ENCODE measurements around the gene HOXA3. TPM values are rescaled to one million over a fixed set of nuclear protein-coding genes. Genes with fewer than 3 reads are reported as not detected.

Gene HOXA3
- total and polyA plus RNA-seq, 2 experiments from 2014 or later, result 0.83 to 4.1 TPM

DNA sequence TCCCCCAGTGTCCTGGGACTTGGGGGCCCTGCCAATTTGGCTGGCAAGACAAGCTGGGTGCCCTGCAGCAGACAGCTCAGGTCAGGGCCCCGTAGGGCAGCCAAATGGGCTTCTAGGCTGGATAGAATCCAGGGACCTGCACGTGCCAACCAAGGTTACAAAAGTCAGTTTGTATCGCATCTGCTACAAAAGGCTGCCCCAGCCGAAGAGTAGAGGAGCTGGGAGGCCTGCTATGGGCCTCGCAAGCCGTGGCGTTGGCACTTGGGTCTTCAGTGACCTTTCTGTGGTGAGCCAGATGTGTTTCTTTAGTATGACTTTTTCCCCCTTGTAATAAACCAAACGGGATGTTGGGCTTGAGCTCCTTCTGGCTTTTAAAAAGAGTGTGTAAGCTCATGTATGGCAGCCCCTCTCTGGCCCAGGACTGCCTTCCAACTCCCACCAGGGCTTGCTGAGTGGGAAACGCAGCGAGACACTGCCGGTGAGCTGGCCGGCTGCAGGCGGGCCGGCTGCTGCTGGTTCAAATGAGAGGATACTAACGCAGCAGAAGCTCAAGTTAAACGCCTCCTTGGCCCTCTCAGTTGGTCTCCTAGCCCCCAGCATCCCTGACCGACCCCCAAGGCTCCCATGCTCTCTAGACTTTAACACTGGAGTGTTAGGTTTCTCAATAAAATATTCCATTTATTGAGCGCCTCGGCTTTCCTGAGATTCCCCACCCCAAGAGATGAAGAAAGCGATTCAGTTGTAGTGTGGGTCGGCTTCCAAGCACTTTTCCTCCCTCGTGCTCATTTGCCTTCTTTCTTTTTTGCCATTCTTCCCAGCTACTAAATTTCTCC, 24.8 kb upstream of the HOXA3 start:
- H3K27me3 ChIP-seq, result peaks cover 92% of the 10 kb centered on the region
- no peaks in the 10 kb centered on the region for H3K9me3 ChIP-seq (ENCODE audit: low read depth)
- H2AFZ ChIP-seq, result no peak overlapping the region
- no peaks in the 10 kb centered on the region for H3K9me2 ChIP-seq (replicated peaks; ENCODE audit: insufficient read depth)
- no peak for DNase-seq (ENCODE audit: low spot score)
- H3K4me3 ChIP-seq, result peak overlapping the region; percentile 40
- peaks cover 25% of the 10 kb centered on the region for H3K4me1 ChIP-seq (ENCODE audit: insufficient read depth)
- no peaks in the 10 kb centered on the region for H3K36me3 ChIP-seq (replicated peaks; ENCODE audit: insufficient read depth, low read depth)
- WGBS (ENCODE audit: low lambda C conversion rate, missing lambda C conversion rate), result 31% methylated on average over 22 of the region's 22 CpGs
- peaks cover 89% of the 10 kb centered on the region for H3K79me2 ChIP-seq
- H3K27ac ChIP-seq, result peak overlapping the region; percentile 96
- H4K20me1 ChIP-seq (ENCODE audit: insufficient read depth, poor library complexity, severe bottlenecking), result no peaks in the 10 kb centered on the region
- no peak for TF ChIP-seq EZH2 (IDR thresholded peaks at IDR 0.05; ENCODE audit: borderline replicate concordance)
- TF ChIP-seq, protein P1, sequence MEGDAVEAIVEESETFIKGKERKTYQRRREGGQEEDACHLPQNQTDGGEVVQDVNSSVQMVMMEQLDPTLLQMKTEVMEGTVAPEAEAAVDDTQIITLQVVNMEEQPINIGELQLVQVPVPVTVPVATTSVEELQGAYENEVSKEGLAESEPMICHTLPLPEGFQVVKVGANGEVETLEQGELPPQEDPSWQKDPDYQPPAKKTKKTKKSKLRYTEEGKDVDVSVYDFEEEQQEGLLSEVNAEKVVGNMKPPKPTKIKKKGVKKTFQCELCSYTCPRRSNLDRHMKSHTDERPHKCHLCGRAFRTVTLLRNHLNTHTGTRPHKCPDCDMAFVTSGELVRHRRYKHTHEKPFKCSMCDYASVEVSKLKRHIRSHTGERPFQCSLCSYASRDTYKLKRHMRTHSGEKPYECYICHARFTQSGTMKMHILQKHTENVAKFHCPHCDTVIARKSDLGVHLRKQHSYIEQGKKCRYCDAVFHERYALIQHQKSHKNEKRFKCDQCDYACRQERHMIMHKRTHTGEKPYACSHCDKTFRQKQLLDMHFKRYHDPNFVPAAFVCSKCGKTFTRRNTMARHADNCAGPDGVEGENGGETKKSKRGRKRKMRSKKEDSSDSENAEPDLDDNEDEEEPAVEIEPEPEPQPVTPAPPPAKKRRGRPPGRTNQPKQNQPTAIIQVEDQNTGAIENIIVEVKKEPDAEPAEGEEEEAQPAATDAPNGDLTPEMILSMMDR (IDR thresholded peaks at IDR 0.05; ENCODE audit: poor library complexity), result no peak
- no peak for TF ChIP-seq EZH2phosphoT487 (IDR thresholded peaks at IDR 0.05; ENCODE audit: low read depth, severe bottlenecking, unreplicated experiment)
- H3K4me2 ChIP-seq, result peak overlapping the region; percentile 96

DNA sequence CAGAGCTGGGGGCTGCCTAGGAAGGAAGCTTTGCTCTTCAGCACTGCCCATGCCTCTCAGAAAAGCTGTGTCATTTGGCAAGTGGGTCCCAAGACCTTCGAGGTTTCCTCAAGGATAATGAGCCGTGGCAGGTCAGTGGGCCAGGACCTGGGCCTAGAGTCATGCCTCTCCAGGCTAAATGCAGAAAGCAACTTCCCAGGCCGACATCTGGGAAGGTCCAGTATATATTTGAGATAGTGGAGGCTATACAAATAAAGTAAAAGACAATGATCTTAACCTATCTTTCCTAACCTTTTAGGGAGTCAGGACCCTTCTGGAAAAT, 24.1 kb upstream of the HOXA3 start:
- 67% methylated on average over 3 of the region's 3 CpGs for whole genome bisulfite sequencing (ENCODE audit: low lambda C conversion rate, missing lambda C conversion rate)
- TF ChIP-seq EZH2phosphoT487 (IDR thresholded peaks at IDR 0.05; ENCODE audit: low read depth, severe bottlenecking, unreplicated experiment), result no peak
- TF ChIP-seq, protein P1 (IDR thresholded peaks at IDR 0.05; ENCODE audit: poor library complexity), result no peak
- TF ChIP-seq EZH2 (IDR thresholded peaks at IDR 0.05; ENCODE audit: borderline replicate concordance), result no peak

DNA sequence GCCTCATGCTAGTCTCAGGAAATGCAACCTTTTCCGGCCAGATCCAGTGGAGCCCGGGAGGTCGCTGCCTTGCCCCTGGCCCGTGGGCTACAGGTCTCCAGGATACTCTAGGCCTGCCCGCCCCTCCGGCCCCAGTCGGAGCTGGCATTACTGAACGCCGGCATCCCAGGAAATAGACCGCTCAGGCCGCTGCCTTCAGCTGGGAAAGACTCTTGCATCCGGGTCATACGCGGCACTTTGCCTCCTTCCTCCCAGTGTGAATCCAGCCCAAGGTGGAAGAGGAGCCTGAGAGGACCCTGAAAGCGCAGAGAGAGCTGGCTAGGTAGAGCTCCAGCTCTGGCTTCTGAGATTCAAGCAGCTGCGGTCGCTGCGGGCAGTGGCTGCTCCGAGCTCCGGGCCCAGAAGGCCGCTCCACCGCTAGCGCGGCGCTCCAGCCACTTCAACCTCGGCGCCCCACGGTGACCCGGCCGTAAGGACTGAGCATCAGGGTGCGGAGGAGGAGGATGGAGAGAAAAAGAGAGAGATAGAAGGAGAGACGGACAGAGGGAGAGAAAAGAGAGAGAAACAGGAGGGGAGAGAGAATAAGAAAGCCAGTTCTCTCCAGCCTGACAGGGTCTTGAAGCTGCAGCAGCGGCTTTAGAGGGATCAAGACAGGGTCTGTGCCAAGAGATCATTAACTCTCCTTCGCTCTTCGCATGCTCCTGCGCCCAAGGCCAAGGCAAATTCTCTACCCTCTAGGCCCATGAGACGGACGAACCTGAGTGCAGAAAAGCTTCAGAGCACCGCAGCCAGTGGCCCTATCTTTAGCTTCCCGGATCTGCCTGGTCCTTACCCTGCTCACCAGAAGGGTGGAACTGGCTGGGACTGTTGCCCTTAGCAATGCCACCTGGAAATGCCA, 23.5 kb upstream of the HOXA3 start:
- peak overlapping the region; percentile 20 for H3K4me3 ChIP-seq
- H3K9me3 ChIP-seq (ENCODE audit: low read depth), result no peaks in the 10 kb centered on the region
- H3K79me2 ChIP-seq, result peaks cover 90% of the 10 kb centered on the region
- TF ChIP-seq EZH2phosphoT487 (IDR thresholded peaks at IDR 0.05; ENCODE audit: low read depth, severe bottlenecking, unreplicated experiment) (no peak), EZH2 (IDR thresholded peaks at IDR 0.05; ENCODE audit: borderline replicate concordance) (no peak)
- TF ChIP-seq, protein P1 (IDR thresholded peaks at IDR 0.05; ENCODE audit: poor library complexity), result no peak
- no peaks in the 10 kb centered on the region for H3K36me3 ChIP-seq (replicated peaks; ENCODE audit: insufficient read depth, low read depth)
- peaks cover 14% of the 10 kb centered on the region for H3K4me1 ChIP-seq (ENCODE audit: insufficient read depth)
- peak overlapping the region; percentile 96 for H3K27ac ChIP-seq
- WGBS (ENCODE audit: low lambda C conversion rate, missing lambda C conversion rate), result 15% methylated on average over 38 of the region's 40 CpGs
- peaks cover 9% of the 10 kb centered on the region for H4K20me1 ChIP-seq (ENCODE audit: insufficient read depth, poor library complexity, severe bottlenecking)
- H3K9me2 ChIP-seq (replicated peaks; ENCODE audit: insufficient read depth), result no peaks in the 10 kb centered on the region
- peak overlapping the region; percentile 96 for H3K4me2 ChIP-seq
- H3K27me3 ChIP-seq, result peaks cover 95% of the 10 kb centered on the region
- no peak for DNase-seq (ENCODE audit: low spot score)
- no peak overlapping the region for H2AFZ ChIP-seq

More for the DNA sequence above, 24.1 kb upstream of the HOXA3 start:
- no peak for DNase-seq (ENCODE audit: low spot score)
- Histone ChIP-seq H3K9me3 (ENCODE audit: low read depth) (no peaks in the 10 kb centered on the region), H3K36me3 (replicated peaks; ENCODE audit: insufficient read depth, low read depth) (no peaks in the 10 kb centered on the region), H2AFZ (no peak overlapping the region), H3K79me2 (peaks cover 89% of the 10 kb centered on the region), H3K27me3 (peaks cover 93% of the 10 kb centered on the region), H4K20me1 (ENCODE audit: insufficient read depth, poor library complexity, severe bottlenecking) (peaks cover 3% of the 10 kb centered on the region), H3K4me2 (peak overlapping the region; percentile 96), H3K9me2 (replicated peaks; ENCODE audit: insufficient read depth) (no peaks in the 10 kb centered on the region), H3K4me3 (peak overlapping the region; percentile 8), H3K27ac (peak overlapping the region; percentile 96), H3K4me1 (ENCODE audit: insufficient read depth) (peaks cover 18% of the 10 kb centered on the region)

Data from hepatocyte (in vitro differentiated cells).